ENCODE measurements around the gene WDR41. TPM values are rescaled to one million over a fixed set of nuclear protein-coding genes. Genes with fewer than 3 reads are reported as not detected.

The WDR41 gene
- total RNA-seq, 1 experiment from 2014 or later: 25.2 TPM

DNA sequence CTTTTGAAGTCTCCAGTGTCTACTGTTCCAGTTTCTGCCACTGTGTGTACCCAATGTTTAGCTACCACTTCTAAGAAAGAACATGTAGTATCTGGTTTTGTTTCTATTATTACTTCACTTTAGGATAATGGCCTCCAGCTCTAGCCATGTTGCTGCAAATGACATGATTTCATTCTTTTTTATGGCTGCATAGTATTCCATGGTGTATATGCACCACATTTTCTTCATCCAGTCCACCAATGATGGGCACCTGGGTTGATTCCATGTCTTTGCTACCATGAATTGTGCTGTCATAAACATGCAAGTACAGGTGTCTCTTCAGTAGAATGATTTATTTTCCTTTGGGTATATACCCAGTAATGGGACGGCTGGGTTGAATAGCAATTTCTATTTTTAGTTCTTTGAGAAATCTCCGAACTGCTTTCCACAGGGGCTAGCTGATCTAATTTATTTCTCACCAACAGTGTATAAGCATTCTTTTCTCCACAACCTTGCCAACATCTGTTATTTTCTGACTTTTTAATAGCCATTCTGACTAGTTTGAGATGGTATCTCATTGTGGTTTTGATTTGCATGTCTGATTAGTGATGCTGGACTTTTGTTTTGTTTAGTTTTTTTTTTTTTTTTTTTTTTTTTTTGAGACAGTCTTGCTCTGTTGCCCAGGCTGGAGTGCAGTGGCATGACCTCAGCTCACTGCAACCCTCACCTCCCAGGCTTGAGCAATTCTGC lies 68.9 kb downstream of the WDR41 start:
- H3K36me3 ChIP-seq (ENCODE audit: low read depth): no peaks in the 10 kb centered on the region
- POLR2A ChIA-PET (ENCODE audit: unreplicated experiment): no interaction called here
- no peak overlapping the region for H3K27ac ChIP-seq
- TF ChIP-seq, protein P1, sequence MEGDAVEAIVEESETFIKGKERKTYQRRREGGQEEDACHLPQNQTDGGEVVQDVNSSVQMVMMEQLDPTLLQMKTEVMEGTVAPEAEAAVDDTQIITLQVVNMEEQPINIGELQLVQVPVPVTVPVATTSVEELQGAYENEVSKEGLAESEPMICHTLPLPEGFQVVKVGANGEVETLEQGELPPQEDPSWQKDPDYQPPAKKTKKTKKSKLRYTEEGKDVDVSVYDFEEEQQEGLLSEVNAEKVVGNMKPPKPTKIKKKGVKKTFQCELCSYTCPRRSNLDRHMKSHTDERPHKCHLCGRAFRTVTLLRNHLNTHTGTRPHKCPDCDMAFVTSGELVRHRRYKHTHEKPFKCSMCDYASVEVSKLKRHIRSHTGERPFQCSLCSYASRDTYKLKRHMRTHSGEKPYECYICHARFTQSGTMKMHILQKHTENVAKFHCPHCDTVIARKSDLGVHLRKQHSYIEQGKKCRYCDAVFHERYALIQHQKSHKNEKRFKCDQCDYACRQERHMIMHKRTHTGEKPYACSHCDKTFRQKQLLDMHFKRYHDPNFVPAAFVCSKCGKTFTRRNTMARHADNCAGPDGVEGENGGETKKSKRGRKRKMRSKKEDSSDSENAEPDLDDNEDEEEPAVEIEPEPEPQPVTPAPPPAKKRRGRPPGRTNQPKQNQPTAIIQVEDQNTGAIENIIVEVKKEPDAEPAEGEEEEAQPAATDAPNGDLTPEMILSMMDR (conservative IDR thresholded peaks at IDR 0.05): no peak
- no peak for TF ChIP-seq EZH2 (IDR thresholded peaks at IDR 0.05; ENCODE audit: low read depth)
- H3K4me3 ChIP-seq: no peak overlapping the region
- no peak overlapping the region for H3K4me2 ChIP-seq
- DNase-seq: no peak
- H3K27me3 ChIP-seq (ENCODE audit: insufficient read depth, low read depth): no peaks in the 10 kb centered on the region
- intact Hi-C loops (cut with micrococcal nuclease; ENCODE audit: unreplicated experiment): no loop called here
- H2AFZ ChIP-seq: no peak overlapping the region
- CTCF ChIA-PET: no interaction called here
- peaks cover 18% of the 10 kb centered on the region for H3F3A ChIP-seq (ENCODE audit: insufficient read depth, low read depth)
- H4K20me1 ChIP-seq (ENCODE audit: insufficient read depth): no peaks in the 10 kb centered on the region
- no TSS peak for BruUV-seq (replicated peaks)
- no peaks in the 10 kb centered on the region for H3K79me2 ChIP-seq (ENCODE audit: low read depth)
- peaks cover 21% of the 10 kb centered on the region for H3K4me1 ChIP-seq (replicated peaks; ENCODE audit: insufficient read depth)
- H3K9me2 ChIP-seq (ENCODE audit: insufficient read depth): no peaks in the 10 kb centered on the region
- no peaks in the 10 kb centered on the region for H3K9me3 ChIP-seq (ENCODE audit: insufficient read depth, low read depth)

DNA sequence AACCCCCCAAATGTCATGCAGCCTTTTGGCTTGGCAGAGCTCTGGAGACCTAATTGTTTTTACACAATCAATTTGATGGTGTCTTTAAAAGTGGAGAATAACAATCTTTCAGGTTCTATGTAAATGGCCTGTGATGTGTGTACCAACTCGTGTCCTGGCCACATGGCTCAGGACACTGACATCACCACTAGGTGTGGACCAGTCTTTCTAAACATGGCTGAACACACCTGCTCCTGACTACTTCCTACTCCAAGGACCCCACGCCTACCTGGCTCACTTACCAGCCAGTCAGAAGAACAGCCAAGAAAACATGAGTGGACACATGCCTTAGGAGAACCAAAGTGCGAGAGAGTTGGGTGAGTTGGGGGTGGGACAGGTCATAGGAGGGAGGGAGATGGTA lies 71.2 kb downstream of the WDR41 start:
- H3K4me1 ChIP-seq (replicated peaks; ENCODE audit: insufficient read depth): peaks cover 8% of the 10 kb centered on the region
- H3K4me2 ChIP-seq: no peak overlapping the region
- no peaks in the 10 kb centered on the region for H3K27me3 ChIP-seq (ENCODE audit: insufficient read depth, low read depth)
- no peak for DNase-seq
- no peaks in the 10 kb centered on the region for H3K9me2 ChIP-seq (ENCODE audit: insufficient read depth)
- BruUV-seq (replicated peaks): no TSS peak
- intact Hi-C loops (cut with micrococcal nuclease; ENCODE audit: unreplicated experiment): no loop called here
- no peak overlapping the region for H3K27ac ChIP-seq
- POLR2A ChIA-PET (ENCODE audit: unreplicated experiment): no interaction called here
- no peaks in the 10 kb centered on the region for H3K79me2 ChIP-seq (ENCODE audit: low read depth)
- no peaks in the 10 kb centered on the region for H4K20me1 ChIP-seq (ENCODE audit: insufficient read depth)
- no peak for TF ChIP-seq EZH2 (IDR thresholded peaks at IDR 0.05; ENCODE audit: low read depth)
- TF ChIP-seq, protein P1 (conservative IDR thresholded peaks at IDR 0.05): no peak
- CTCF ChIA-PET: no interaction called here
- no peaks in the 10 kb centered on the region for H3K9me3 ChIP-seq (ENCODE audit: insufficient read depth, low read depth)
- no peak overlapping the region for H2AFZ ChIP-seq
- no peaks in the 10 kb centered on the region for H3K36me3 ChIP-seq (ENCODE audit: low read depth)
- no peak overlapping the region for H3K4me3 ChIP-seq
- H3F3A ChIP-seq (ENCODE audit: insufficient read depth, low read depth): peaks cover 5% of the 10 kb centered on the region; the same call in 1 of the 2 replicates

DNA sequence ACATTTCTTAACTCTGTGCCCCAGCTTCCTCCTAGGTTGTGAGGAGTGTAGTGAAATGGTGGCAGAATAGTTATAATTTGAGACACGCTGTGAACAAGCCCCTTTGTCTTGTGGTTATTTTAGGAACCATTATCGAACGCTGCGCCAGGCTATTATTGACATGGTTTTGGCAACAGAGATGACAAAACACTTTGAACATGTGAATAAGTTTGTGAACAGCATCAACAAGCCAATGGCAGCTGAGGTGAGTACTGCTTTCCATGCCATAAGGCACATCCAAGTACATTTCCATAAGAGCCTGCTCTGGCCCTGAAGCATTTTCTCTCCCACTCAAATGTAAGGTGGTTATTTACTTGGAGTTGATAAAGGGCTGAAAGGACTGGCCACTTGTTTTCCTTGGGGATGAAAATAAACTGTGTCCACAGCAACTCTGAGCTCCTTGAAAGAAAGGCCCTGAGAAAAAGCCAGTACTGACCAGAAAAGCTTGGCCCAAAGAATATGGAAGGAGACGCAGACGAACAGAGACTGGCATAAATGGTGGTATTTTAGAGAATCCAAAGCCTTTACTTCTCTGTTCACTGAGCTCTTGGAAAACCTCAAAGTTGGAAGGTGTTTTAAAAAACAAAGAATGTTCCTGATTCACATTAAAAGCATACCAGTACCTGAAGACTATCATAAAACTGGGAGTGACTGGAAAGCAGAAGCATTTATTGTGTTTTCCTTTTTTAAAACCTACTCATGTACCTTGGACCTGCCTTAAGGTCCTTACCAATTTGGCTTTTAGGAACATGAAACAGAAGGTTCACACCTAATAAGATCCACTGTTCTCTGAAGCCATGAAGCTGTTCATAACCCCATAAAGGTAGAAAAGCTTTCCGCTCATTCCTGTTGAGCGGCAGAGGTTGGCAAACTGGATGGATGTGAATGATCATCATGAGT lies 72.2 kb downstream of the WDR41 start:
- no peak for DNase-seq
- no peaks in the 10 kb centered on the region for H3K36me3 ChIP-seq (ENCODE audit: low read depth)
- H3K27ac ChIP-seq: no peak overlapping the region
- H2AFZ ChIP-seq: no peak overlapping the region
- no peaks in the 10 kb centered on the region for H3K9me3 ChIP-seq (ENCODE audit: insufficient read depth, low read depth)
- ChIA-PET POLR2A (ENCODE audit: unreplicated experiment) (no interaction called here), CTCF (no interaction called here)
- no peaks in the 10 kb centered on the region for H3K9me2 ChIP-seq (ENCODE audit: insufficient read depth)
- no peak overlapping the region for H3K4me3 ChIP-seq
- no peaks in the 10 kb centered on the region for H3K4me1 ChIP-seq (replicated peaks; ENCODE audit: insufficient read depth)
- H3K27me3 ChIP-seq (ENCODE audit: insufficient read depth, low read depth): no peaks in the 10 kb centered on the region
- H3K79me2 ChIP-seq (ENCODE audit: low read depth): no peaks in the 10 kb centered on the region
- TF ChIP-seq, protein P1 (conservative IDR thresholded peaks at IDR 0.05): no peak
- no peak for TF ChIP-seq EZH2 (IDR thresholded peaks at IDR 0.05; ENCODE audit: low read depth)
- H3F3A ChIP-seq (ENCODE audit: insufficient read depth, low read depth): no peaks in the 10 kb centered on the region
- no peaks in the 10 kb centered on the region for H4K20me1 ChIP-seq (ENCODE audit: insufficient read depth)
- no TSS peak for BruUV-seq (replicated peaks)
- H3K4me2 ChIP-seq: no peak overlapping the region
- intact Hi-C loops (cut with micrococcal nuclease; ENCODE audit: unreplicated experiment): no loop called here
